Thoracic aorta (tissue), 2 donors: ENCODE measurements around the gene GRAP2. TPM values are rescaled to one million over a fixed set of nuclear protein-coding genes. Genes with fewer than 3 reads are reported as not detected.
"Not testable (repeated sequence)": the region's sequence is repeated elsewhere in the genome, so short reads cannot be mapped to it uniquely, and the experiment has no call there.

Experiments used
- ATAC-seq: fragments of 150-250 bp; one replicate; pipeline ENCODE4 v1.8.0; 2017; ENCODE audit warnings: low read depth; ENCODE audit not compliant: insufficient number of reproducible peaks, low FRiP score
- DNase-seq: peaks from one replicate; pipeline ENCODE4 v3.0.0-alpha.2; 2020; ENCODE audit warnings: low spot score
- H3K27ac ChIP-seq, 2 donors: fragments of 200-600 bp; sonication (generic); 1 replicate in 1 of 2; 2 replicates in 1 of 2; pipeline ENCODE4 v1.5.1; 2016; ENCODE audit warnings: mild to moderate bottlenecking in 2 of 2, moderate library complexity in 2 of 2
- H3K27me3 ChIP-seq: fragments of 200-600 bp; sonication (generic); replicated peaks from 2 replicates; pipeline ENCODE4 v1.6.0; 2016; ENCODE audit warnings: mild to moderate bottlenecking; ENCODE audit not compliant: insufficient read depth
- H3K36me3 ChIP-seq: fragments of 200-600 bp; sonication (generic); one replicate; pipeline ENCODE4 v1.5.1; 2016
- H3K4me1 ChIP-seq, 2 donors: fragments of 200-600 bp; sonication (generic); 1 replicate in 1 of 2; 2 replicates in 1 of 2; pipeline versions ENCODE4 v1.5.1 to v1.6.0; 2016; ENCODE audit warnings: low read depth in 2 of 2, mild to moderate bottlenecking in 1 of 2; ENCODE audit not compliant: control insufficient read depth in 1 of 2
- H3K4me3 ChIP-seq: fragments of 200-600 bp; sonication (generic); 2 replicates; pipeline ENCODE4 v1.5.1; 2016; ENCODE audit warnings: mild to moderate bottlenecking
- H3K9me3 ChIP-seq: fragments of 200-600 bp; sonication (generic); 2 replicates; pipeline ENCODE4 v1.5.1; 2016
- CTCF ChIP-seq: fragments of 200-600 bp; sonication (generic); IDR thresholded peaks from one replicate; pipeline ENCODE4 v1.5.1; 2019; ENCODE audit warnings: antibody characterized with exemption
- total RNA-seq, 2 donors: library from RNA; depleted of rRNA; stranded (reverse); fragments of >200 nt; gene quantifications; one replicate each; pipeline versions ENCODE4 v1.1.0 to v1.2.3, GENCODE V29; 2016

The GRAP2 gene
- total RNA-seq, 2 donors from 2014 or later = 1.8 TPM

DNA sequence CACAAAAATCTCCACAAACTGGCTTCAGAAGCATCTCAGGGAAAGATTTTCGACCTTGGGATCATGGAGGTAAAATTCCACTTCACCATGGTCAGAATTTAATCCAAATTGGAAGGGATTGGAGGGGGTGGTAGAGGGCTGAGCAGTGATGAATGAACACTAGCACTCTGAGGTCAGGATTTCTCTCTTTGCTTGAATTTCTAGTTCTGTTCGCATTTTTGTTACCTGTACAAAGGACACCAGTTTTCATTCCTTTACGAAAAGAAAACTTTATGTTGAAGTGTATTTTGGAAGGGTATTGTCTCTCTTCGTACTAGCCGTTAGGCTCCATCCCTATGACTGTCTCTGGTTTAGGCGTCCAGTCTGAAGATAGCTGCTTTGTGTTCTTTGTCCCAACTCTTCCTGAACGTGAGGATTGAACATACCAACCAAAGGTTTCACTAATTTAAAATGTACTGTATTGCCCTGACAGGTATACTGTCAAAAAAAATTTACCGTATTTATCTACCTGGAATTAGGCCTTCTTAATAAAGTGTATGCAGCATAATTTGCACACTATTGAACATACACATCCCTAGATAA, 772 bp downstream of the GRAP2 start:
- DNase-seq (no peak), ATAC-seq (no peak)
- Histone ChIP-seq H3K4me1 (no peaks in the 10 kb centered on the region), H3K27me3 (no peaks in the 10 kb centered on the region), H3K36me3 (no peaks in the 10 kb centered on the region), H3K4me3 (peak overlapping the region; percentile 25), H3K27ac (no peak overlapping the region), H3K9me3 (no peaks in the 10 kb centered on the region)
- TF ChIP-seq CTCF = no peak

GRCh38 chr22:39904024-39904423, 3.1 kb downstream of the GRAP2 start:
- not testable (repeated sequence) for H3K27ac ChIP-seq, DNase-seq, H3K36me3 ChIP-seq

DNA sequence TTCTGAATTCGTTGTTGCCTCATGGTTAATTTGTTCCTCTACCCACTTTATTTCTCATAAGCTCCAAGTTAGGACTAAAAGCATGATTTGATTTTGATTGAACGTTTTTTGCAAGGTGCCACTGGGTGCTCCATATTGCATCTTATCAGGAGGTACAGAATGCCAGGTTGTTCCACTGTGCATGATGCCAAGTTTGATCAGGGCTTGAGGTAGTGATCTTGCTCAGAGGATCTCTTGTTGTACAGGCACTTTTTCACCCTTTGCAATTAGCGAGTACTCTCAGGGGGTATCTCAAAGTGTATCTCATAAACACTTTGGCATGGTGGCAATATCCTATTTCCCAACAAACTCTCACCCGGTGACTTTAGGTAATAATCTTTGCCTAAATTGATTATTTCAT, 4.0 kb downstream of the GRAP2 start:
- TF ChIP-seq CTCF = no peak
- Histone ChIP-seq H3K27ac (no peak overlapping the region), H3K4me1 (no peaks in the 10 kb centered on the region), H3K36me3 (no peaks in the 10 kb centered on the region), H3K4me3 (no peak overlapping the region), H3K9me3 (no peaks in the 10 kb centered on the region), H3K27me3 (no peaks in the 10 kb centered on the region)
- DNase-seq = no peak
- no peak for ATAC-seq

More at GRCh38 chr22:39904024-39904423, 3.1 kb downstream of the GRAP2 start:
- not testable (repeated sequence) for ATAC-seq, H3K4me1 ChIP-seq, H3K27me3 ChIP-seq, H3K9me3 ChIP-seq
- H3K4me3 ChIP-seq = peak overlapping the region; percentile 19

DNA sequence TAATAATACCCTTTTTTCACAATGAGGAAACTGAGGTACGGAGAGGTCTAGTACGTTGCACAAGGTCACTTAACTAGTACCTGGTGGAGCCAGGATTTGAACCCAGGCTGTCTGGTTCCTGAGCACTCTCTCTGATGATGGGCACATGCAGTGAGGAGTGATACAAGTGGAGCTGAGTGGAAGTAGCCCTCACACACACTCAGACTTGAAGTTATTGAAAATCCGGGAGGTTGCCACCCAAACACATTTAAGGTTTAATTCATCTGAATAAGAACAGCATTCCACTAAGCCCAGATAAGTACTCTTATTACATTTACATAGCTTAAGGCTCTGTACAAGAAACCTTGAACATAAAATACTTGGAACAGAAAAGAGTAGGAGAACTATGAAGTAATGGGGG, 4.8 kb downstream of the GRAP2 start:
- no peak overlapping the region for H3K27ac ChIP-seq
- no peak for TF ChIP-seq CTCF
- H3K36me3 ChIP-seq = no peaks in the 10 kb centered on the region
- H3K9me3 ChIP-seq = no peaks in the 10 kb centered on the region
- ATAC-seq = no peak
- no peak overlapping the region for H3K4me3 ChIP-seq
- no peaks in the 10 kb centered on the region for H3K27me3 ChIP-seq
- no peaks in the 10 kb centered on the region for H3K4me1 ChIP-seq
- no peak for DNase-seq

DNA sequence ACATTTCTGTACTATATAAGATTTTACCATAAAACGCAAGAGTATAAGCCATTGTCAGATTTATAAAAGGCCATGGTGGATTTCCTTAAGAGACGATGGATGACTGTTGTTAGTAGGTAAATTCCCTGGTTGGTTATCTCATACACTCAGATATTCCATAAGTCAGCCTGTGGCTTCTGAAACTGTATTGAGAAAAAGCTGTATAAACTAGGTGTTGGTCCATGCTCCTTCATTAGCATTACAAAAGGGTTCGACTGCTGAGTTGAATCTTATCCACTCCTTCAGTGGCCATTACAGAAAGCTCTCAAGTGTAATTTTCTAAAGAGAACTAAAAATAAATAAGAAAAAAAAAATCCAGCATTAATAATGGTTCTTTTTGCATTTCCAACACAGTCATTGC, 5.3 kb downstream of the GRAP2 start:
- no peak for DNase-seq
- TF ChIP-seq CTCF = no peak
- Histone ChIP-seq H3K36me3 (no peaks in the 10 kb centered on the region), H3K4me1 (no peaks in the 10 kb centered on the region), H3K9me3 (no peaks in the 10 kb centered on the region), H3K4me3 (no peak overlapping the region), H3K27me3 (no peaks in the 10 kb centered on the region), H3K27ac (no peak overlapping the region)
- no peak for ATAC-seq

- H3K27me3 ChIP-seq = no peaks in the 10 kb centered on the region
- no peaks in the 10 kb centered on the region for H3K36me3 ChIP-seq
- ATAC-seq (no peak), DNase-seq (no peak)
- no peak for TF ChIP-seq CTCF
- H3K9me3 ChIP-seq = no peaks in the 10 kb centered on the region
- H3K4me1 ChIP-seq = no peaks in the 10 kb centered on the region
- no peak overlapping the region for H3K4me3 ChIP-seq
- H3K27ac ChIP-seq = no peak overlapping the region
Observed at GRCh38 chr22:39907047-39907446, 6.2 kb downstream of the GRAP2 start.
